Uterus (tissue), 4 donors: ENCODE measurements around the gene FMN2. TPM values are rescaled to one million over a fixed set of nuclear protein-coding genes. Genes with fewer than 3 reads are reported as not detected.

Source experiments
- DNase-seq, 2 donors: peaks; one replicate each; pipeline ENCODE4 v3.0.0-alpha.2; 2019 to 2020
- H3K27ac ChIP-seq, 2 donors: fragments of 200-600 bp; sonication (generic); 1 replicate in 1 of 2; 2 replicates in 1 of 2; pipeline ENCODE4 v1.5.1; 2016 to 2018
- H3K27me3 ChIP-seq, 2 donors: fragments of 200-600 bp; sonication (generic); one replicate each; pipeline ENCODE4 v1.5.1; 2018 to 2019; ENCODE audit warnings: control low read depth in 1 of 2
- H3K36me3 ChIP-seq, 2 donors: fragments of 200-600 bp; sonication (generic); one replicate each; pipeline ENCODE4 v1.5.1; 2019; ENCODE audit warnings: control low read depth in 1 of 2
- H3K4me1 ChIP-seq, 2 donors: fragments of 200-600 bp; sonication (generic); one replicate each; pipeline ENCODE4 v1.5.1; 2018 to 2019; ENCODE audit warnings: control low read depth in 1 of 2
- H3K4me3 ChIP-seq, 2 donors: fragments of 200-600 bp; sonication (generic); 1 replicate in 1 of 2; 2 replicates in 1 of 2; pipeline ENCODE4 v1.5.1; 2018 to 2019; ENCODE audit warnings: mild to moderate bottlenecking in 1 of 2
- H3K9me3 ChIP-seq, 2 donors: fragments of 200-600 bp; sonication (generic); one replicate each; pipeline ENCODE4 v1.5.1; 2019; ENCODE audit warnings: control low read depth in 1 of 2
- CTCF ChIP-seq, 4 experiments: fragments of 200-600 bp in 2 of 4; fragments of 450-650 bp in 2 of 4; sonication (generic) in 2 of 4; IDR thresholded peaks; one replicate each; pipeline ENCODE4 v1.5.1; 2016 to 2019; ENCODE audit warnings: antibody characterized with exemption in 4 of 4, mild to moderate bottlenecking in 2 of 4, moderate library complexity in 1 of 4
- POLR2A ChIP-seq, 2 donors: fragments of 450-650 bp; IDR thresholded peaks; one replicate each; pipeline ENCODE4 v1.6.1; 2016; ENCODE audit warnings: antibody characterized with exemption in 2 of 2, mild to moderate bottlenecking in 1 of 2, moderate library complexity in 1 of 2
- intact Hi-C: fragments of 100-400 bp; cut with DNase I; formaldehyde crosslinking; loops from one replicate; pipeline ENCODE4 v1.15.1; 2023; ENCODE audit warnings: low total_unique reads
- total RNA-seq, 4 donors: library from RNA; depleted of rRNA in 3 of 4; stranded (reverse); fragments of >200 nt in 3 of 4; gene quantifications; one replicate each; pipeline versions ENCODE4 v1.1.0 to v1.2.4, GENCODE V29; 2014 to 2023
- donor health status: DM: yes; HTN: yes; CAD: no.

FMN2 gene
- total RNA-seq, 4 donors from 2014 or later = 1.0 to 6.5 (median 2.3) TPM; not detected in 1

- H3K27ac ChIP-seq = no peak overlapping the region
- intact Hi-C loops = no loop called here
- DNase-seq = no peak
- H3K27me3 ChIP-seq = no peaks in the 10 kb centered on the region
- TF ChIP-seq CTCF (IDR thresholded peaks at IDR 0.05) = no peak
- TF ChIP-seq POLR2A (IDR thresholded peaks at IDR 0.05) = no peak
- no peaks in the 10 kb centered on the region for H3K36me3 ChIP-seq
- no peak overlapping the region for H3K4me3 ChIP-seq
- H3K4me1 ChIP-seq = peaks cover 0 to 8% of the 10 kb centered on the region in 2 donors
- H3K9me3 ChIP-seq = no peaks in the 10 kb centered on the region
Measured at GRCh38 chr1:240096974-240097373, 5.3 kb downstream of the FMN2 start.

DNA sequence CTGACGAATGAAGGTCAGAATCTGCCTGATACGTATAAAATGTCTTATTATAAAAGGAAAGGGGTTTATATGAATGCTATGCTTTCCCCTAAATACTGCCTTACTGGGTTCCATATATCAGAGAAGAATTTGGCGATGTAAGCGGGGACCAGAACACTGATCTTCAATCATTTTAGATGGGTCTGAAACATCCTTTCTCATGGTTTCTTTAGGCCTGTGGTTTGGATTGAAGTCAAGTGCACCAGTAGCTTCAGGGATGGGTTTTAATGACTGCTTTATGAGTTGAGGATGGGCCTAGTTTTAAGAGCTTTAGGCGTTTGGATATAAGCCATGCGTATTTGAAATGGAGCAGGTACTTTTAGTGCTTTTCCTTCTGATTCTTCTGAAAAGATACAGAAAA lies 6.9 kb downstream of the FMN2 start:
- no peak overlapping the region for H3K4me3 ChIP-seq
- DNase-seq = no peak
- no peaks in the 10 kb centered on the region for H3K27me3 ChIP-seq
- no peaks in the 10 kb centered on the region for H3K4me1 ChIP-seq
- TF ChIP-seq CTCF (IDR thresholded peaks at IDR 0.05) = no peak
- no peak for TF ChIP-seq POLR2A (IDR thresholded peaks at IDR 0.05)
- intact Hi-C loops = no loop called here
- no peaks in the 10 kb centered on the region for H3K36me3 ChIP-seq
- H3K9me3 ChIP-seq = no peaks in the 10 kb centered on the region
- no peak overlapping the region for H3K27ac ChIP-seq

DNA sequence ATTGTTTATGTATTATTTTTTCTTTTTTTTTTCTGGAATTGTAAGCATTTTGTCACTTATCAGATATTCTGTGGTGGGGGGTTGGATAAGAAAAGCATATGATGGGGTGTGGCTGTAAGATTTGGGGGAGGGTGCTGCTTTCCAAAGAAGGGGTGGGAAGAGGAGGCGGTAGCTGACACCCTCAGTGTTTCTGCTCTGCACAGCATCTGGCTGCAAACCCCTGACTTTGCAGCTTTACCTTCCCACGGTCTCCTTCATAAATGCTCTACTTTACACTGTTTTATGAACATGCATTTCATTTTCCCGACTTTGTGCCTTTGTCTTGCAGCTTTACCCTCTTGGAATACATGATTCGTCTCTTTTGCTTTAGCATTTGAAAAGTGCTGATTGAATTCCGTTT lies 7.6 kb downstream of the FMN2 start:
- H3K4me1 ChIP-seq = no peaks in the 10 kb centered on the region
- DNase-seq = no peak
- H3K9me3 ChIP-seq = no peaks in the 10 kb centered on the region
- no peak overlapping the region for H3K4me3 ChIP-seq
- H3K36me3 ChIP-seq = no peaks in the 10 kb centered on the region
- no peak overlapping the region for H3K27ac ChIP-seq
- no peaks in the 10 kb centered on the region for H3K27me3 ChIP-seq
- intact Hi-C loops = no loop called here
- TF ChIP-seq POLR2A (IDR thresholded peaks at IDR 0.05) (no peak), CTCF (IDR thresholded peaks at IDR 0.05) (no peak)

- H3K27ac ChIP-seq = no peak overlapping the region
- H3K4me1 ChIP-seq = no peaks in the 10 kb centered on the region
- intact Hi-C loops = no loop called here
Measured at GRCh38 chr1:240099748-240100147, 8.1 kb downstream of the FMN2 start.

DNA sequence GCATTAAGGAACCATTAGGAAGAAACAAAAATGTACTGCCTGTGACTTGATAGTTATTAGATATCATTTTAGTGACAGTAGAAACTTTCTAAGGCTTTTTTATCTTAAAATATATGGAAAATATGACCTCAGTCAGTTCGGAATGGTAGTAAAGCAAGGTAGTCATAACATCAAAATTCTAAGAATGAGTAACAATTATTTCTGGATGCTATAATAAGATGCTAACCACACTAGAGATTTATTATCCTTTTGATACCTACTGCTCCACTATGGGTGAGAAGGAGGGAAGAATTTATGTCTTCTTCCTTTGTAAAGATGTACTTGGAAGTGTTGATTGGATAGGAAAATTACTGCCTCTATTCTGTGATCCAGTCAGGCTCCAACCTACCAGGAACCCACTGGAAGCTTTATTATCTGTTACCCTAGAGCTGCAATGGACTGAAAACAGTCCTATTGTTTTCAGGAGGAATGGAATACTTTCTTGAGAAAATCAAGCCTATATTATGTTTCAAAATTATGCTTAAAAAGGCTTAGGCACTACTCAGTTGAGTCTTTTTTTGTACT lies 8.8 kb downstream of the FMN2 start:
- Histone ChIP-seq H3K27me3 (no peaks in the 10 kb centered on the region), H3K27ac (no peak overlapping the region), H3K36me3 (no peaks in the 10 kb centered on the region), H3K4me1 (no peaks in the 10 kb centered on the region), H3K4me3 (no peak overlapping the region), H3K9me3 (no peaks in the 10 kb centered on the region)
- intact Hi-C loops = no loop called here
- no peak for DNase-seq
- TF ChIP-seq POLR2A (IDR thresholded peaks at IDR 0.05) = no peak
- TF ChIP-seq CTCF (IDR thresholded peaks at IDR 0.05) = no peak

More at GRCh38 chr1:240099748-240100147, 8.1 kb downstream of the FMN2 start:
- H3K36me3 ChIP-seq = no peaks in the 10 kb centered on the region
- H3K27me3 ChIP-seq = no peaks in the 10 kb centered on the region
- DNase-seq = no peak
- H3K9me3 ChIP-seq = no peaks in the 10 kb centered on the region
- H3K4me3 ChIP-seq = no peak overlapping the region
- TF ChIP-seq POLR2A (IDR thresholded peaks at IDR 0.05) (no peak), CTCF (IDR thresholded peaks at IDR 0.05) (no peak)
